Fibroblast of gingiva (primary cell): Measurements from ENCODE around the gene RDH11.

Source experiments
- DNase-seq: peaks from one replicate; pipeline ENCODE4 v3.0.0-alpha.2; 2011; ENCODE audit warnings: low read depth

RDH11 gene

GRCh38 chr14:67650151-67650550 lies 45.4 kb downstream of the RDH11 start:
- DNase-seq: no peak

- no peak for DNase-seq
Measured at GRCh38 chr14:67646131-67646530, 49.4 kb downstream of the RDH11 start.

- DNase-seq: no peak
Measured at GRCh38 chr14:67645414-67645813, 50.1 kb downstream of the RDH11 start.

DNA sequence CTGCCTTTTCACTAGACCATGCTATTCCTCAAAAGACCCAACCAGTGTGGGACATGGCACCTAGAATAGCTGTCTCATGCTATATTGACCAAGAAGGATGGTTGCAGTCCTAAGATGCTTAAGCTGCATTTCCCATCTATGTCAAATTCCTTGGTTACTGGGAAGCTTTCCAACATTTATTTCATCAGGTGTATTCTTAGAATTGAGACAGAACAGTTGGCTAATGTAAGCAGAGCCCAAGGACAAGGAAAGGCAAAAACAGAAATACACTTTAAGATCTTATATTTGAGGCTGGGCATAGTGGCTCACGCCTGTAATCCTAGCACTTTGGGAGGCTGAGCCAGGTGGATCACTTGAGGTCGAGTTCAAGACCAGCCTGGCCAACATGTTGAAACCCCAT lies 51.1 kb downstream of the RDH11 start:
- DNase-seq: peak; percentile 23

DNA sequence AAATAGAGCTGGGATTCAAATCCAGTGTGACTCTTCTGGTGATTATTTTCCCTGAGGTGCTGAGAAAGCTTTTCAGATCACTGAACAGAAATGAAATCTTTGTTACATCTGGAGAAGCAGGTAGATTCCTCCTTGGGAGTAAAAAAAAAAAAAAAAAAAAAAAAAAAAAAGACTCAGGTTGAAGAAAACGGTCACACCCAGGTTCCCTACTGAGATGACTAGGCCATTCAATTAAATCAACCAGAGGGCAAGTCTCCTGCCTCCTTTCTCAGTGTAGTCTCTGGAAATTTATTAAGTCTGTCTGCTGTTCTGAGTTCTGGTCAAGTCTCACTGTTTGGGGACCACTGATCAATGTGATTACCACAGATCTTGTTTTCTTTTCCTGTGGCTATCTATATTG lies 51.9 kb downstream of the RDH11 start:
- no peak for DNase-seq

DNA sequence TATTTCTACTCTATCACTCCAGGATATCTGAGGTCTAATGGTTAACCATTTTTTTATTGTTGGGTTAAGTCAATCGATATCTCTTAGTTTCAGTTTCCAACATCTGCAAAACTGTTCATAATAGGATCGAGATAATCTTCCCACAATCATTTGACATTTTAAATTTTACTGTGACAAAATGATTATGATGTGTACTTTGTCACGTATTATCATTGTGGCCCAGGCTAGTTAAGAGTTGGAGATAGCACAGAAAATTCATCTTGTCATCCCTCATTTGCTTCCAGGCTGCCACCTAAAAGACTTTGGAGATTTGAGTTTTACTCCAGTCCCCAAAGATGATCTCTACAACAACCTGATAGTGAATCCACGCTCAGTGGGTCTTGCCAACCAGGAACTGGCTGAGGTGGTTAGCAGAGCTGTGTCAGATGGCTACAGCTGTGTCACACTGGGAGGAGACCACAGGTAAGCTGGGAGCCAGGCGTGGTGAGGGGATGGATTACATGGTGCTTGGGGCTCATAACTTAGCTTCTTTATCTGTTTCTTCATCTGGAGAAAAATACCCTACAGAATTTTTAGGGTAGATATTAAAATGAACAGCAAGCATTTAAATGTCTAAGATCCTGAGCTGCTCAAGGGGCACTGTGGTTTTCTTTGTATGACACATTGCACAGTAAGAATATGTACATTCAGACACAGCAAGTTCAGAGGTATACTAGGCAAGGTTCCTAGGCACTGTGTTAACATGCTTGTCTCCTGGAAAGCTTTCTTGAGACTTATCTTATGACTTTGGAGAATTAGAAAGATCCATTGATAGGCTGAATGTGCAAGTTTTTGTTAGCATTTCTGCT lies 53.4 kb downstream of the RDH11 start:
- no peak for DNase-seq

GRCh38 chr14:67641480-67641879 lies 54.1 kb downstream of the RDH11 start:
- DNase-seq: no peak

- DNase-seq: no peak
Measured at GRCh38 chr14:67638642-67639041, 56.9 kb downstream of the RDH11 start.

- no peak for DNase-seq
Measured at GRCh38 chr14:67636361-67636919, 59.1 kb downstream of the RDH11 start.

GRCh38 chr14:67633451-67634147 lies 62.0 kb downstream of the RDH11 start:
- DNase-seq: no peak

- DNase-seq: no peak
Measured at GRCh38 chr14:67630938-67631337, 64.6 kb downstream of the RDH11 start.

GRCh38 chr14:67630186-67630585 lies 65.4 kb downstream of the RDH11 start:
- DNase-seq: no peak

DNA sequence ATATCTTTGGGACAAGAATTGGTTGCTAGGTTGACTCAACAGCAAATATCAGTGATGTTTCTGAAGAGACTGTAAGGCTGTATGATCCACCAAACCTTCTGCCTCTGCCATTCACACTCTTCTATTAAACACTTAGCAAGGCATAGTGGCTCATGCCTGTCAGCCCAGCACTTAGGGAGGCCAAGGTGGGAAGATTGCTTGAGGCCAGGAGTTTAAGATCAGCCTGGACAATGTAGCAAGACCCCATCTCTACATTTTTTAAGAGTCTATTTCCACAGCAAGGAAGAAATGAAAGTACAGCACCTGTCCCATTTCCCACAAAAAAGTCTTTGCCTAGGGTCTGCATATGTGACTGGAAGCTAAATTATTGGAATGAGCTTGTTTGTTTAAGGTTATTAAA lies 68.0 kb downstream of the RDH11 start:
- no peak for DNase-seq
